ENCODE data around the gene TMEM63C.
"Not testable (repeated sequence)": the region's sequence is repeated elsewhere in the genome, so short reads cannot be mapped to it uniquely, and the experiment has no call there.

TMEM63C gene

GRCh38 chr14:77158882-77159255 lies 22.7 kb upstream of the TMEM63C start:
- H3K27me3 ChIP-seq (ENCODE audit: insufficient read depth, low read depth, severe bottlenecking) = no peaks in the 10 kb centered on the region
- no peaks in the 10 kb centered on the region for H3K9me3 ChIP-seq (ENCODE audit: severe bottlenecking)
- no peak for DNase-seq
- no peak for TF ChIP-seq CTCF (IDR thresholded peaks at IDR 0.05; ENCODE audit: low read depth, low read length)
- H3K27ac ChIP-seq = no peak overlapping the region
- H3K4me3 ChIP-seq (ENCODE audit: low read depth, low read length) = no peak overlapping the region
- no peaks in the 10 kb centered on the region for H3K36me3 ChIP-seq

DNA sequence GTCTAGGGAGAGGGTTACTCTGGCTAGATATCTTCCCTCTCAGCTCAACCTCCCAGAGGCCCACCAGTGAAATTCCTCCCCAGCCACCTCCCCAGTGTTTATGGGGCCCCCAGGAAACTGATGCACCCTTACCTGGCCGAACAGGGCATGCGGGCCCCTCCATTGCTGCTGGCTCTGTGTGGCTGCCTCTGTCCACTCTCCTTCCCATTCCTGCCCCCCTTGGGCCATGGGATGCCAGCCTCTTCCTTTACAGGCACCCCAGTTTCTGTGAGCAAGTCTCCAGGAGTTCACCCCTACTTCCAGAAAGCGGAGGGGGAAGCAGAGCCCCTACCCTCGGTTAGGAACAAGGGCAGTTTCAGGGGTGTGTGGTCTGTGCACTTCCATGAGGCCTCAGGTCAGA lies 20.6 kb upstream of the TMEM63C start:
- H3K36me3 ChIP-seq = no peaks in the 10 kb centered on the region
- DNase-seq = no peak
- H3K4me3 ChIP-seq (ENCODE audit: low read depth, low read length) = no peak overlapping the region
- H3K9me3 ChIP-seq (ENCODE audit: severe bottlenecking) = no peaks in the 10 kb centered on the region
- H3K27ac ChIP-seq = no peak overlapping the region
- no peaks in the 10 kb centered on the region for H3K27me3 ChIP-seq (ENCODE audit: insufficient read depth, low read depth, severe bottlenecking)
- TF ChIP-seq CTCF (IDR thresholded peaks at IDR 0.05; ENCODE audit: low read depth, low read length) = no peak

GRCh38 chr14:77170045-77170444 lies 11.6 kb upstream of the TMEM63C start:
- no peak for DNase-seq
- TF ChIP-seq CTCF (IDR thresholded peaks at IDR 0.05; ENCODE audit: low read depth, low read length) = no peak
- Histone ChIP-seq H3K4me3 (ENCODE audit: low read depth, low read length) (no peak overlapping the region), H3K27me3 (ENCODE audit: insufficient read depth, low read depth, severe bottlenecking) (no peaks in the 10 kb centered on the region), H3K36me3 (no peaks in the 10 kb centered on the region), H3K9me3 (ENCODE audit: severe bottlenecking) (peaks cover 6% of the 10 kb centered on the region), H3K27ac (no peak overlapping the region)

- no peak for TF ChIP-seq CTCF (IDR thresholded peaks at IDR 0.05; ENCODE audit: low read depth, low read length)
- Histone ChIP-seq H3K4me3 (ENCODE audit: low read depth, low read length) (no peak overlapping the region), H3K36me3 (no peaks in the 10 kb centered on the region), H3K27me3 (ENCODE audit: insufficient read depth, low read depth, severe bottlenecking) (no peaks in the 10 kb centered on the region), H3K27ac (no peak overlapping the region), H3K9me3 (ENCODE audit: severe bottlenecking) (peaks cover 6% of the 10 kb centered on the region)
- DNase-seq = no peak
These were observed 8.7 kb upstream of the TMEM63C start for GRCh38 chr14:77172916-77173315.

- H3K9me3 ChIP-seq (ENCODE audit: severe bottlenecking); H3K4me3 ChIP-seq (ENCODE audit: low read depth, low read length); DNase-seq; H3K27ac ChIP-seq; H3K36me3 ChIP-seq; H3K27me3 ChIP-seq (ENCODE audit: insufficient read depth, low read depth, severe bottlenecking): not testable (repeated sequence)
These were observed 7.5 kb upstream of the TMEM63C start for GRCh38 chr14:77173911-77174617.

DNA sequence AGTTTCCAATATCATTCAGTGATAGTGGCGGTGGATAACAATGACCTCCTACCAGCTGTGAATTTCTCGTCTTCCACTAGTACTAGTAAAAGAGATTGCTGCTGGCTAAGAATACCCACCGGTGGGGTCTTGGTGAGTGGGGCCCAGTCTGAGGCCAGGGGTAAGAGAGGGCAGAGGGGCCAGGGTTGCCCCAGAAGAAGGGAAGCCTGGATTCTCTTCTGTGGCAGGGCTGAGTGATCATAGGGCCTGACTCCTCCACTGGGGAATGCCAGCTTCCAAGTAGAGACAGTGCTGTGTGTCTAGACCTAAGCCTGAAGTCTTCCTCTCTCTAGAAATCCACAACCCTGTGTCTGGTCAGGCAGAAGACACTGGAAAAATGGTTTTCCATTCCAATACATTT lies 5.8 kb upstream of the TMEM63C start:
- no peaks in the 10 kb centered on the region for H3K36me3 ChIP-seq
- H3K27ac ChIP-seq = no peak overlapping the region
- no peaks in the 10 kb centered on the region for H3K27me3 ChIP-seq (ENCODE audit: insufficient read depth, low read depth, severe bottlenecking)
- no peak for DNase-seq
- TF ChIP-seq CTCF (IDR thresholded peaks at IDR 0.05; ENCODE audit: low read depth, low read length) = no peak
- no peak overlapping the region for H3K4me3 ChIP-seq (ENCODE audit: low read depth, low read length)
- peaks cover 1% of the 10 kb centered on the region for H3K9me3 ChIP-seq (ENCODE audit: severe bottlenecking)
